ENCODE data around the gene LRRC36. TPM values are rescaled to one million over a fixed set of nuclear protein-coding genes. Genes with fewer than 3 reads are reported as not detected.

The LRRC36 gene
- total and polyA plus RNA-seq, 4 donors = 2.1 to 103 (median 16.6) TPM

GRCh38 chr16:67415872-67416793, 89.5 kb downstream of the LRRC36 start, which contains the start of gene ZDHHC1:
TSS of gene ZDHHC1 (minus strand) at chr16:67416477. CDS start at chr16:67407775, 8,702 bp downstream.
- no peaks in the 10 kb centered on the region for H3K27me3 ChIP-seq (ENCODE audit: control insufficient read depth in 3 of 3, insufficient read depth in 3 of 3, low read length in 2 of 3)
- peak within 1 kb of the TSS; percentile 82 to 93 for H3K27ac ChIP-seq (ENCODE audit: low read depth in 1 of 2, low read length in 1 of 2)
- H3K9me3 ChIP-seq (ENCODE audit: control insufficient read depth in 4 of 4, insufficient read depth in 3 of 4, low read length in 3 of 4) = no peaks in the 10 kb centered on the region
- peak; percentile 96 for ATAC-seq (ENCODE audit: insufficient read depth, low FRiP score)
- WGBS, 2 donors = 1 to 2% methylated on average over 70 to 73 of the region's 73 CpGs
- peak; percentile 74 to 84 (median 83) for DNase-seq
- peak within 1 kb of the TSS; percentile 56 to 89 for H3K9ac ChIP-seq (ENCODE audit: insufficient read depth in 1 of 2, low read length in 2 of 2)
- H3K4me3 ChIP-seq = peak within 1 kb of the TSS; percentile 59
- H3K4me1 ChIP-seq (ENCODE audit: control insufficient read depth in 5 of 5, insufficient read depth in 5 of 5, low read length in 5 of 5) = peaks cover 0 to 10% (median 2%) of the 10 kb centered on the region in 5 donors
- TF ChIP-seq, protein P1, sequence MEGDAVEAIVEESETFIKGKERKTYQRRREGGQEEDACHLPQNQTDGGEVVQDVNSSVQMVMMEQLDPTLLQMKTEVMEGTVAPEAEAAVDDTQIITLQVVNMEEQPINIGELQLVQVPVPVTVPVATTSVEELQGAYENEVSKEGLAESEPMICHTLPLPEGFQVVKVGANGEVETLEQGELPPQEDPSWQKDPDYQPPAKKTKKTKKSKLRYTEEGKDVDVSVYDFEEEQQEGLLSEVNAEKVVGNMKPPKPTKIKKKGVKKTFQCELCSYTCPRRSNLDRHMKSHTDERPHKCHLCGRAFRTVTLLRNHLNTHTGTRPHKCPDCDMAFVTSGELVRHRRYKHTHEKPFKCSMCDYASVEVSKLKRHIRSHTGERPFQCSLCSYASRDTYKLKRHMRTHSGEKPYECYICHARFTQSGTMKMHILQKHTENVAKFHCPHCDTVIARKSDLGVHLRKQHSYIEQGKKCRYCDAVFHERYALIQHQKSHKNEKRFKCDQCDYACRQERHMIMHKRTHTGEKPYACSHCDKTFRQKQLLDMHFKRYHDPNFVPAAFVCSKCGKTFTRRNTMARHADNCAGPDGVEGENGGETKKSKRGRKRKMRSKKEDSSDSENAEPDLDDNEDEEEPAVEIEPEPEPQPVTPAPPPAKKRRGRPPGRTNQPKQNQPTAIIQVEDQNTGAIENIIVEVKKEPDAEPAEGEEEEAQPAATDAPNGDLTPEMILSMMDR (IDR thresholded peaks at IDR 0.05; ENCODE audit: control extremely low read depth, extremely low read depth) = peak; percentile 56
- H3K36me3 ChIP-seq (ENCODE audit: control insufficient read depth in 4 of 4, insufficient read depth in 4 of 4, low read length in 4 of 4) = peaks cover 0 to 3% (median 0%) of the 10 kb centered on the region in 4 donors

DNA sequence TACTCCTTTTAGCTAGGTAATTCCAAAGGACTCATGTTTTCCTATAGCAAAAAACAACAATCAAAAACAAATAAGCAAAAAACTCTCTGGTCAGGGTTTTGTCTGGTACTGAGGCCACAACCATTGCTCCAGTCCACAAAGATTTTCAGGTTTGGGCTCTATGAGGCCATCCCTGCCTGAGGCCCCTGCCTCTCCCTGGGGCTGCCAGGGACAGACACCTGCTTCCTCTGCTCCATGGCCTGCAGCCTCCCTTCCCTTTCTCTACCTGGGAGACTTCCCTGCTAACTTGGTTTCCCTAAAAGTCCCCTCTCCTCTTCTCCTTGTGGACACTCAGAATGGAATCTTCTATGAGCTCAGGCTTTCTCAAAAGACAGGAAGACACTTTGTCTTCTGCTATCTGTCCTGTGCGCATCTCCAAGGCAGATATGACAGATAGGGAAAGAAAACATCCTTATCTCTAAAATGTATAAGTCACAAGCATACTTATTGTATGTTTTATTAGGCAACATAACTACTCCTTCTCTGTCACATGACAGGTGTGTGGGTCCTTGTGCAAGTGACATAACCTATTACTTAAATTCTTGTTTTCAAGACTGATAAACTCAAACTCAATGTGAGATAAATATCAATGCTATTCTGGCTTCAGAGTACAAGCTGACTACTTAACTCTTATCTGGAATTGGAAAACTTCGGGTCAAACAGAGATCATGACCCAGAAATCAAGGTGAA, 90.9 kb downstream of the LRRC36 start:
- no peak overlapping the region for H3K9ac ChIP-seq (ENCODE audit: insufficient read depth in 1 of 2, low read length in 2 of 2)
- TF ChIP-seq, protein P1 (IDR thresholded peaks at IDR 0.05; ENCODE audit: control extremely low read depth, extremely low read depth) = no peak
- no peaks in the 10 kb centered on the region for H3K27me3 ChIP-seq (ENCODE audit: control insufficient read depth in 3 of 3, insufficient read depth in 3 of 3, low read length in 2 of 3)
- no peaks in the 10 kb centered on the region for H3K9me3 ChIP-seq (ENCODE audit: control insufficient read depth in 4 of 4, insufficient read depth in 3 of 4, low read length in 3 of 4)
- ATAC-seq (ENCODE audit: insufficient read depth, low FRiP score) (no peak), DNase-seq (no peak)
- H3K4me3 ChIP-seq = no peak overlapping the region
- H3K27ac ChIP-seq (ENCODE audit: low read depth in 1 of 2, low read length in 1 of 2) = no peak overlapping the region
- 75 to 85% methylated on average over 2 of the region's 2 CpGs for WGBS, 2 donors
- H3K36me3 ChIP-seq (ENCODE audit: control insufficient read depth in 4 of 4, insufficient read depth in 4 of 4, low read length in 4 of 4) = peaks cover 0 to 3% (median 0%) of the 10 kb centered on the region in 4 donors
- peaks cover 0 to 10% (median 3%) of the 10 kb centered on the region in 5 donors for H3K4me1 ChIP-seq (ENCODE audit: control insufficient read depth in 5 of 5, insufficient read depth in 5 of 5, low read length in 5 of 5)

DNA sequence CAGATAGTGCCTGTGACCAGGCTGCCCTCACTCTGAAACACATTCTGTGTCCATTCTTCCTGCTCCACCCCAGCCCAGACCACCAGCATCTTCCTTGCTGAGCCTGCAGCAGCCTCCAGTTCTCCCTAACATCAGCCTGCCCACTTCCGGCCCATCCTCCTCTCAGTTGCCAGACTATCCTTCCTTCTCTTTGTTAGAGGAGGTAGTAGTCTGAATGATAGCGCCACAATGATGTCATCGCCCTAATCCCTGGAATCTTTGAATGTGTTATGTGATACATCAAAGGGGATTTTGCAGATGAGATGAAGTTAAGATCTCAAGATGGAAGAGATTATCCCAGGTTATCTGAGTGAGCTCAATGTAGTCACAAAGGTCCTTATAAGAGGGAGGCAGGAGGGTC, 92.9 kb downstream of the LRRC36 start:
- H3K9ac ChIP-seq (ENCODE audit: insufficient read depth in 1 of 2, low read length in 2 of 2) = no peak overlapping the region
- no peak overlapping the region for H3K4me3 ChIP-seq
- WGBS, 2 donors = 95 to 96% methylated on average over 3 of the region's 3 CpGs

More for the DNA sequence above, 92.9 kb downstream of the LRRC36 start:
- ATAC-seq (ENCODE audit: insufficient read depth, low FRiP score) (no peak), DNase-seq (no peak)
- Histone ChIP-seq H3K27ac (ENCODE audit: low read depth in 1 of 2, low read length in 1 of 2) (no peak overlapping the region), H3K27me3 (ENCODE audit: control insufficient read depth in 3 of 3, insufficient read depth in 3 of 3, low read length in 2 of 3) (peaks cover 0 to 2% (median 0%) of the 10 kb centered on the region in 3 donors), H3K4me1 (ENCODE audit: control insufficient read depth in 5 of 5, insufficient read depth in 5 of 5, low read length in 5 of 5) (peaks cover 0 to 16% (median 2%) of the 10 kb centered on the region in 5 donors), H3K9me3 (ENCODE audit: control insufficient read depth in 4 of 4, insufficient read depth in 3 of 4, low read length in 3 of 4) (no peaks in the 10 kb centered on the region), H3K36me3 (ENCODE audit: control insufficient read depth in 4 of 4, insufficient read depth in 4 of 4, low read length in 4 of 4) (no peaks in the 10 kb centered on the region)
- TF ChIP-seq, protein P1 (IDR thresholded peaks at IDR 0.05; ENCODE audit: control extremely low read depth, extremely low read depth) = no peak
